GM18951 (cell line): ENCODE measurements around the gene SERINC1.
"Not testable (repeated sequence)": the region's sequence is repeated elsewhere in the genome, so short reads cannot be mapped to it uniquely, and the experiment has no call there.

Source experiments
- POLR2A ChIP-seq: IDR thresholded peaks from 4 replicates; pipeline ENCODE4 v1.6.1; 2011; ENCODE audit warnings: mild to moderate bottlenecking; ENCODE audit not compliant: insufficient read length, insufficient read depth; ENCODE audit errors: extremely low read depth
- in situ Hi-C: fragments of 300-500 bp; cut with MboI; formaldehyde crosslinking; loops from one replicate; pipeline ENCODE4 v1.12.0; 2022; ENCODE audit warnings: low sequenced_read_pairs, mixed read lengths, inconsistent platforms; ENCODE audit not compliant: unreplicated experiment

The SERINC1 gene

GRCh38 chr6:122471107-122472021 lies at the start of gene SERINC1:
Gene SERINC1, minus strand, starts transcription at chr6:122471807. Its CDS starts 70 bp downstream, at chr6:122471737.
- peak; percentile 83 for TF ChIP-seq POLR2A
- in situ Hi-C loops, result no loop called here

GRCh38 chr6:122511193-122511924 lies 39.8 kb upstream of the SERINC1 start:
- no peak for TF ChIP-seq POLR2A
- in situ Hi-C loops, result no loop called here

GRCh38 chr6:122505170-122505569 lies 33.6 kb upstream of the SERINC1 start:
- in situ Hi-C loops, result not testable (repeated sequence)

GRCh38 chr6:122501475-122501874 lies 29.9 kb upstream of the SERINC1 start:
- TF ChIP-seq POLR2A, result no peak

GRCh38 chr6:122495612-122496011 lies 24.0 kb upstream of the SERINC1 start:
- in situ Hi-C loops, result no loop called here
- no peak for TF ChIP-seq POLR2A

More at GRCh38 chr6:122501475-122501874, 29.9 kb upstream of the SERINC1 start:
- in situ Hi-C loops, result no loop called here

GRCh38 chr6:122494665-122495272 lies 23.2 kb upstream of the SERINC1 start:
- in situ Hi-C loops, result no loop called here
- TF ChIP-seq POLR2A, result no peak

GRCh38 chr6:122491919-122492555 lies 20.4 kb upstream of the SERINC1 start:
- in situ Hi-C loops, result no loop called here
- no peak for TF ChIP-seq POLR2A

- in situ Hi-C loops, result no loop called here
- TF ChIP-seq POLR2A, result no peak
Observed at GRCh38 chr6:122490607-122491006, 19.0 kb upstream of the SERINC1 start.

- TF ChIP-seq POLR2A, result no peak
- in situ Hi-C loops, result no loop called here
Observed at GRCh38 chr6:122484760-122485159, 13.2 kb upstream of the SERINC1 start.

GRCh38 chr6:122482750-122483080 lies 11.1 kb upstream of the SERINC1 start:
- in situ Hi-C loops, result no loop called here
- no peak for TF ChIP-seq POLR2A

GRCh38 chr6:122476131-122476530 lies 4.5 kb upstream of the SERINC1 start:
- in situ Hi-C loops, result no loop called here

GRCh38 chr6:122472022-122472340 lies 374 bp upstream of the SERINC1 start:
- no peak for TF ChIP-seq POLR2A
- in situ Hi-C loops, result no loop called here

More at GRCh38 chr6:122476131-122476530, 4.5 kb upstream of the SERINC1 start:
- no peak for TF ChIP-seq POLR2A

- in situ Hi-C loops, result no loop called here
- TF ChIP-seq POLR2A, result no peak
Observed at GRCh38 chr6:122461885-122462284, 9.7 kb downstream of the SERINC1 start.

GRCh38 chr6:122459865-122460416 lies 11.7 kb downstream of the SERINC1 start:
- in situ Hi-C loops, result not testable (repeated sequence)
